Limb (tissue), 2 donors: ENCODE results near the gene MMP8.

ENCODE experiments used
- DNase-seq, 2 donors: peaks; one replicate each; pipeline ENCODE4 v3.0.0-alpha.2; 2016; ENCODE audit errors: extremely low spot score in 2 of 2

Gene MMP8

DNA sequence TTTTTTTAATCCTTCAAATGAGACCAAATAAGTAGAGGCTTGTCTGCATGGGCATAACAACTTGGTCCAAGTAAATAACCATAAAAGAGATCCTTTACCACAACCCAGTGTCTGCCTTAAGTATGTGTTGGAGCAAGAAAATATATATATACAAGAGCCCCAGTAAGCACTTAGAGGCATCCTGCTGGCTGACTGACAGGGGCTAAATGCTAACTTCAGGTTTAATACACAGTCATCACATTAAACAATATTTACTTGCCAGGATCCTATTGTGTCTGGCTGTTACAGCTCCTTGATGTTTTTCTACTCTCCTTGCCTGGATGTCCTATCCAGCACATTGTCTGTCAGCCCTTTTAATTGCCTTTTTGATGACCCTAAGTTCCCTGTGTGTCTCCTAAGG lies 62.1 kb downstream of the MMP8 start:
- no peak for DNase-seq
